ENCODE measurements around the gene KRT80.

DNA sequence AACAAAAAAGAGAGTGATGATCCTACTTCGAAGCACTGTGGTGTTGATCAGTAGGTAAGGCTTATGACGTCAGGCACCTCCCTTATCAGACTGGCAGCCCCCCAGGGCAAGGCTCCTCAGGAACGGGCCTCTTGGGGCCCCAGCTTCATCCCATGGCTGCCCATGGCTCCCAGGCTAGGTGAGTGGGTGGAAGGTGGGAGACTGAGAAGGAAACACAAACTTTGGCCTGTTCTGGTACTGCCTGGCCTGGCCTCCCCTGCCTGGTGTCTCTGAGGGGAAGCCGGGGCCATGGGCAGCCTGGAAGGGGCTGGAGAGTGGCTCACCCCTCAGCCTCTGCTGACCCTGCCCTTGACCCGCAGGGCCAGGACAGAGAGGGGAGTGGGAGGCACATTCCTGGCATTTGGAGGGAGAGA is 38.9 kb downstream of the KRT80 start:
- TF ChIP-seq CTCF (IDR thresholded peaks at IDR 0.05) (no peak), POLR2A (IDR thresholded peaks at IDR 0.05) (no peak), POLR2AphosphoS5 (IDR thresholded peaks at IDR 0.05) (no peak)

Data from suprapubic skin (tissue), 4 donors.